Measurements from ENCODE around the gene FANK1.
A peak's percentile ranks its signal among the peaks of the same experiment; 100 is the strongest.
"Not testable (repeated sequence)": the region's sequence is repeated elsewhere in the genome, so short reads cannot be mapped to it uniquely, and the experiment has no call there.

FANK1 gene

DNA sequence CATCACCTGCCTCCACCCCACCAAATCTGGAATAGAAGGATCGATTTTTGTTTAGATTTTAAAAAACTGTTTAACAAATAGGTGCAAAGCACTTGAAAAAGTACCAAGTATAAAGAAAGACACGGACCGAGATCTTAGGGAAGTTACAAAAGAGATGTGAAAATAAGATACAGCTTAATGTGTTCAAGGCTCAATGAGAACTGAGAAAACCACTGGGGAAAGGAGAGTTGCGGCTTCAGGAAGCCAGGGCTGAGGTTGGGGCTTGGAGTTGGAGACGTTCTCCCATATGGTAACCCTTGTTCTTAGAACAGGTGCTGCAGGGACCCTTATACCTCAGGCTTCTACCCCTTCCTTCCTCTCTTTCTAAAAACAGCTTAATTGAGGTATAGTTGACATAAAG lies 140.2 kb downstream of the FANK1 start:
- DNase-seq = no peak

DNA sequence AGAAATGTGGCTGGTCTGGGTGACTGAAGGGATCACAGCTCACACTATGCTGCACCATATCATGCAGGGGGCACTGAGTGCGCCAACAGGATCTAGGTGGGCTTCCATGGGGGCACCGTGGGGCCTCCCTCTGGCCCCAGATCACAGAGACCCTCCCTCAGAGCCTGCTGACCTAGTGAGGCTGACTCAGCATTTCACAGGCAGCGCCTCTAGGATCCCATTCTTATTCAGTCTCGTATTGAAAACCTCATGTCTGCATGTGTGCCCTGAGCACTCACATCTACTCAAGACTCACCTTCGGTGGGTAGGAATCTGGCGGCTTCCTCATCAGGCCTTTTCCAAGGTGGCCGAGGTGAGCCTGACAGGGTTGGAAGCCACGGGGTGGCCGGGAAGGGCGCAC lies 141.6 kb downstream of the FANK1 start:
- DNase-seq = no peak

DNA sequence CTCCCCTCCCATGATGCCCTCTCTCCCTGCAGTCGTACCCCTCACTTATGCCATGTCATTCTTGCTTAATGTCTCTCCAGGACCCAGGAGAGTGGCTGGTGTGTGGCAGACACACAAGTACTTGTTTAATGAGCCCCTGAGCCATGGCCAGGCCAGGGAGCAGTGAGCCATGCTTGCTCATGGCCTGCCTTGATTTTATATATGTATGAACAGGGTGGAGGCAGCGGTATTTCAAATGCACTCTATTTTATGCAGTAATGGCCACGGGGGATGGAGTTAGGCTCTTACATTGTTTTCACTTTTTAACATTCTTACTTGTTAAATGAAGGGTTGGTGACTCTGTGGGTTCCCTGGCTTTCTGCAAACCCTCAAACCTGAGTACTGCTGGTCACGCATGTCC lies 144.8 kb downstream of the FANK1 start:
- no peak for DNase-seq

DNA sequence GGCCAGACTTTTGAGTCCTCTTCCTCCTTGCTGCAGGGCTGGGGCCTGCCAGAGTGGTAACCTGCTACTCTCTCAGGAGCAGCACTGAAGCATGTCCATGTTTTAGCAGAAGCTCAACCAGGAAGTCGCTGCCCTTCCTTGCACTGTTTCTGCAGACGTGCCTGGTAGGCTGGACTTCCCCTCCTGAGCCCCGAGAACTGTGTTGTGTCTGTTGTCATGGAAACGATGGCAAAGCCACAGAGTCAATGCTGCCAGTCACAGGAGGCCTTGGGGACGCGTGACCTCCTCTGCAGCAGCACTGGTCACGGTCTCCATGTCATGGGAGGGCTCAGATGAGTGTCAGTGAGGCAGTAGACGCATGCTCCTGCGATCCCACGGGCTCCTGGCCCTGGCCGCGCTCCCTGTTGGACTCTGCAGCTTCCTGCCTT lies 145.5 kb downstream of the FANK1 start:
- peak; percentile 56 for DNase-seq

DNA sequence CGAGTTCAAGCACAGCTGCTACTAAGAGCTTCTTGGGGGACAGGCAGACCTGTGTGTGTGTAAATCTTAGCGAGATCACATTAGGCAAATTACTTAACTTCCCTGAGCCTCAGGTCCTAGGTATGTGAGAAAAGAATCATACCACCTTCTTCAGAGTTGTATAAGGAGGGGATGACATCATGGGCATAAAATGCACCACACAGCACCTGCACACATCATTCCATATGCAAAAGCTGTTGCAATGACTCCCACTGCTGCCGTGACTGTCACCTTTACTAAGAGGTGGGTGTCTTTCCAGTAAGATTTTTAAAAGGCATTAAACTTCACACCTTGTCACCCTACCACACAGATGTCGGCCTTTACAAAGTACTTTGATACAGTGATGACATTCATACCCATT lies 146.0 kb downstream of the FANK1 start:
- no peak for DNase-seq

DNA sequence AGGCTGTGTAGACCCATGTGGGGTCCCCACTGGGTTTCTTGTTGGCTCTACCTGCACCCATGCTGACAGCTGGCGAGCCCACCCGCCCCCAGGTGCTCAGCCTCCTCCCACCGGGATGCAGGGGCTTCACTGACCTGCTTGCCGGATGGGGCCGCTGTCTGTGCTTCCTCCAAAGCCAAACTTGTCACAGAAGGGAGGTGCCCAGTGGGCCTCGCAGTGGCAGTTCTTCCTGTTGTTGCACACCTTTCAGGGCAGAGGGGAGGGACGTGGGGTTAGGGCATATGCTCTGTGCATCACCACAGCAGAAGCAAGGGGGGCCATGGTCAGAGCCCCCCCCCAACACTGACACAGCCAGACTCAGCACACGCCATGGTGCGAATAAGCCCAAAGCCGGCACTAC lies 146.5 kb downstream of the FANK1 start:
- DNase-seq = peak; percentile 7

DNA sequence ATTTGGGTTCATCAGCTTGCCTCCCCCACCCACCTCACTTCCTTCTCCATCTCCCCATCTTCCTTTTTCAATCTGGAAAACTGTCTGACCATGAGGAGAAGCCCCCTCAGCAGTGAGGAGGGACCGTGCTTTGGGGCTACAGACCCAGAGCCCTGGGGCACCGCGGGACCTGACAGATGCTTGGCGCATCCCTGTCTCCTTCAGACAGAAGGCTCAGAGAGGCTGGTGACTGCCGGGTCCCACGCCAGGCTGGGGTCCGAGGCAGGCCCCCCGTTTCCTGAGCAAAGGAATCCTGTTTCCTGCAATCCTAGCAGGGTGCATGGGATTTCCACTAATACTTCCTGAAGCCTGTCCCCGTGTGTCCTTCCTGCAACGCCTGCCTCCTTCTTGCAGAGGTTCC lies 147.0 kb downstream of the FANK1 start:
- no peak for DNase-seq

DNA sequence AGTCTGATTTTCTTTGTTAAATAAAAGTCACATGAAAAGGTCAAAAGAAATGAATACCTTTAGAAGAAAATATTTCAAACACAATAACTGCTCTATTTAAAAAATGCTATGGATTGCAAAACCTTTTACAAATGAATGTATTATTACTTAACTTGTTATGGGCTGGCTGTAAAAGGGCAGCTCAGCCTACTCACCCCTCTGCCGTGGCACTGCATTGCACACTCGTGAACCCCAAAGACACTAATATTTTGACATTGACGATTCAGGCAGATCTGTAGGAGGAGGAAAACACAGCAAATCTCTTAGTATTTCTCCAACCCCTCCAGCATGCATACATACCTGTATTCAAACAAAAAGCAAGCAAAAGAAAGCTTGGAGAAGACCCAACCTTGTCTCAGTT lies 149.5 kb downstream of the FANK1 start:
- DNase-seq = no peak

DNA sequence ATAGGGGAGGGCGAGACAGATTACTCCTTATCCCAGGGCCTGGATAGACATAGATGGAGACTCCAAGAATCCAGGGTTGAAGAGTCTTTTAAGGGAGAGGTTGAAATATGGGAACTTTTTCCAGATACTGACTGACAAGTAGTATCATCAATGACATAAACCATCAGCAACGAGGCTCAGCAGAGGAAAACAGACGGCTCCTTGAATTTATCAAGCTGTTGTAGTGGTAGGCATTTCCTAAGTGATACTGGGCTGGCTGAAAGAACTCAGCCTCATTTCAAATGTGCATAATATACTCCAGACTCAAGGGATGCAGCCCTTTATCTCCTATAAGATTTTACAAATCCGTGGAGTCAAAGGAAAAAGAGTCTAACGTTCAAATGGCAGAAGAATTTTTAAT lies 150.5 kb downstream of the FANK1 start:
- no peak for DNase-seq

DNA sequence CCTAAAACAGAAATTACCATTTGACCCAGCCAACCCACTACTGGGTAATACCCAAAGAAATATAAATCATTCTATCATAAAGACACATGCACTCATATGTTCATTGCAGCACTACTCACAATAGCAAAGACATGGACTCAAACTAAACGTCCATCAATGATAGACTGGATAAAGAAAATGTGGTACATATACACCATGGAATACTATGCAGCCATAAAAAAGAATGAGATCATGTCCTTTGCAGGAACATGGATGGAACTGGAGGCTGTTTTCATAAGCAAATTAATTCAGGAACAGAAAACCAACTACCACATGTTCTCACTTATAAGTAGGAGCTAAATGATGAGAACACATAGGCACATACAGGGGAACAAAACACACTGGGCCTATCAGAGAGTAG lies 151.4 kb downstream of the FANK1 start:
- DNase-seq = not testable (repeated sequence)

DNA sequence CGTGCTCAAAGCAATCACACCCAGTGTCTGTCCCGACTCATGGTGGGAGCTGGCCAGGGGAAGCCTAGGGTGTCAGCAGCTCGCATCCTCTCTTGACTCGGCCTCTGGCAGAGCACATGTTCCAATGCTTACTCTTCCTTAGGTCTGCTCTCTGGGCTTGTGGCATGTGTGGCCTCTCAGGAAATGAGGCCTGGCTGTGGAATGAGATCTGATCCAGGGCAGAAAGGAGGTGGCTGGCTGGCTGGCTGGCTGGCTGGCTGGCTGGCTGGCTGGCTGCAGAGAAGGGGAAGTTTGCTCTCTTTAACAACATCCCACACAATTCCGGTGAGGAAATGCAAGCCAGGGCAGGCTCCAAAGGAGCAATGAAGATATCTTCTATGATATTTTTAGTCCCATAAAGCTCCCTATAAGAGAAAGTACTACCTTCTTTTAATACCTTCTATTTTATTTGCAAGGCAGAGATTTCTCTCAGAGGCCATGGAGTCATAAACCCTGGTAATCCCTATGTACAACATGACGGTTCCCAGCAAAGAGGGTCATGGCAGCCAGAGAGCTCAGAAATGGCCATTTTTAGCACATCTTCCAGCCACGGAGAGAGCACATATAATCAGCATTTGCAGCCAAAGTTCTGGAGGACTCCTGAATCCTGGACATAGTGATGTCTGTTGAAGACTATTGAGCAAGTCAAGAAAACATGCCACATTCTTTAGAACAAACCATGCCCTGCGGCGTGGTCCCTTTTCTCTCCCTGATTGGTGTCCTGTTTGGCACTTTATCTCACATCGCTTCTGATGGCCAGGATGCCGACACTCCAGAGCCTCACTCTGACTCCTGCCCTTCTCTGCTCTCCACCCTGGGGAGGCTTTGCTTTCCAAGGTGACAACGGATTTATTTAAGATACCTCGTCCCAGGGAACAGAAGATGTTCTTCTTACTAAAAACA lies 153.7 kb downstream of the FANK1 start:
- no peak for DNase-seq

DNA sequence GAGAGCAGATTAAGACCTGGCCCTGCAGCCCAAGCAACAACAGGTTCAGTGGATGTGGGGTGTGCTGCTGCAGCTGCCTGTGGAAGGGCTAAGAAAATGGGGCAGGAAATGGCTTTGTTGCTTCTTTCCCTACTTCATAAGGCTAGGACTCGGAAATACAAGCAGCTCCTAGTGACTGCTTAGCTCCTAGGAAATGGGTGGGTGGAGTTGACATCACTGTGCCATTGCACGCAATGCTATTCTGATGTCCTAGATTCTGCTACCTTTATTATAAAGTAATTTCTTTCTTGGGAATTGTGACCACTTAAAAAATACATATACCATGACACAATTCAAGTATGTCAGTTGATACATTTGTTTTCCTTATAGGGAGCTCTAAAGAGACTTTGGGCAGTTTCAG lies 155.8 kb downstream of the FANK1 start:
- no peak for DNase-seq

DNA sequence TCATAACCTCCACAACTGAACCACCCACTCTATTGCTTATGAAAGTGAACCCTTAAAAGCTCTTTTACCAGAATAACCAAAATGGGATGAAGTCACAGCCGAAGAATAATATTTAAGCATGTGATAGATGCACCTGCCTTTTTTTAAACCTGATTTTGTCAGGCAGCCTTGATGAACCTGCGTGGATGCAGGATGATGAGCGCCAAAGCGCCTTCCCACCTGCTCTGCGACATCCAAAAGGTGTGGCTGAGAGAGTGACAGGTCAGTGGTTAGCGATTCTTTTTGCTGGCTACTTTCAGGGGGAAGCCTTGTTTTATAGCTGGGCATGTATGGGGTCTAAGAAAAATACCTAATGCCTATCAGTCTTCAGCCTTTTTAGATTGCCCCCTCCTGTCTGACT lies 157.8 kb downstream of the FANK1 start:
- DNase-seq = no peak

DNA sequence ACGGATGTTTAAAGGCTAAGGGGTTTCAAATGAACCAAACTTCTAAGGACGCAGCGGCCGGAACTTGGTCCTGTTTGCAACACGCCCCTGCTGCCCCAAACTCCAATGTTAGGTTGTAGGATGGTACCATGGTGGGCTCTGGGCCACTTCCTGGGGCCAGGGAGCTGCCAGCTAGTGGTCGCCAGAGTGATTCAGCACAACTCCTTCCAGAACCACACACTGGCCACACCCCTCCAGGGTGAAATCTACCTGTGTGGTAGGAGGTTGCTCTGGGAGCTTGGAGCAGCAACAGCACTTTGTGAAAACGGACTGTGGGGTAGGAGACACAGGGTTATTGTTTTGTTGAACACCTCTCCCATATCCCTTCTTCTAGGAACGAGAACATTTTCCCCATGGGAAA lies 161.1 kb downstream of the FANK1 start:
- DNase-seq = no peak

DNA sequence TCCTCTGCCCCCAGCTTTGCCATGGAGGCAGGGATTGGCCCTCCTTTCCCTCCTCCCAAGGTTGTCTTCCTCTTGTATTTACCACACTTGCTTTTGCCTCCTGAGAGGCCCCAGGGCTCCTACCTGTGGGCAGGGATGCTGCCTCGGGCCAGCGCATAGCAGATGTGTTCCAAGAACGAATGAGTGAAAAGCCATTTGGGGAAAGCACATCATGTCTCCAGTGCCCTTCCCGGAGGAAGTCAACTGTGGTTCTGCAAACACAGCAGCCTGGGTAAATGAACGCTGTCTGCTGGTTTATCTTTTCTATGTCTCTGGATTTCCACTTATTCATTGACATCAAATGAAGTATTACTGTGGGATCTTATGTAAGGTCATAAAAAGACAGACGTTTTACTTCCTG lies 161.7 kb downstream of the FANK1 start:
- no peak for DNase-seq

DNA sequence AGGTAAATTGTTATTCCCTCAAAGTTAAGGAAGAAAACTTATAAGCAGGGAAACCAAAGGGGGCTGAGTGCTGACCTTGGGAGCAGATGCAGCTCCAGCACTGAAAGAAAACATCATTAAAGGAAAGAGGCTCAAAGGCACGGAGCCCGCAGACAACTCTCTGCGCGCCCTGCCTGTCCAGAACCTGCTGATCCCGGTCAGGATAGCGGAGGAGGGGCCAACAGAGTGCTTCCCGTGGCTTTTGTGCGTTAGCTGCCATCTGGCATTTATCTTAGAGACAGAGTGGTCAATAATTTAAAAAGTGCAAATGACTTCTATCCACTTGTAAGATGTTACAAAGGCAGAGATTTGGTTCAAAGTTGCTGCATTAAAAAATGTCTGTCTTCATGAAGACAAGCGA lies 162.1 kb downstream of the FANK1 start:
- DNase-seq = no peak

Data from CD4-positive, alpha-beta T cell treated with Interleukin-17A for 4 hours (primary cell).